HG03280 (cell line): Measurements from ENCODE around the gene GAL3ST3.
"Not testable (repeated sequence)": the region's sequence is repeated elsewhere in the genome, so short reads cannot be mapped to it uniquely, and the experiment has no call there.

ENCODE experiments used
- ATAC-seq: cut with Tn5 transposase; IDR thresholded peaks from one replicate; pipeline ENCODE4 v1.9.1; 2021; ENCODE audit warnings: mild to moderate bottlenecking, moderate library complexity; ENCODE audit not compliant: unreplicated experiment

The GAL3ST3 gene

GRCh38 chr11:66014804-66015453, 34.0 kb downstream of the GAL3ST3 start:
- no peak for ATAC-seq

GRCh38 chr11:66013762-66014100, 35.2 kb downstream of the GAL3ST3 start:
- ATAC-seq = no peak

- no peak for ATAC-seq
These were observed 35.8 kb downstream of the GAL3ST3 start for GRCh38 chr11:66012946-66013761.

GRCh38 chr11:66012371-66012945, 36.5 kb downstream of the GAL3ST3 start:
- ATAC-seq = no peak

- no peak for ATAC-seq
These were observed 37.1 kb downstream of the GAL3ST3 start, which contains the start of gene CST6 for GRCh38 chr11:66011785-66012303. Gene CST6 (plus strand): TSS chr11:66012008. CDS start chr11:66012045, 37 bp downstream.

- ATAC-seq = no peak
These were observed 37.6 kb downstream of the GAL3ST3 start for GRCh38 chr11:66011239-66011784.

- ATAC-seq = not testable (repeated sequence)
These were observed 38.9 kb downstream of the GAL3ST3 start for GRCh38 chr11:66010036-66010435.

GRCh38 chr11:66008468-66009101, 40.4 kb downstream of the GAL3ST3 start:
- no peak for ATAC-seq

GRCh38 chr11:66008095-66008467, 40.9 kb downstream of the GAL3ST3 start:
- no peak for ATAC-seq

GRCh38 chr11:66007201-66007634, 41.7 kb downstream of the GAL3ST3 start:
- ATAC-seq = no peak

- ATAC-seq = no peak
These were observed 42.1 kb downstream of the GAL3ST3 start for GRCh38 chr11:66006891-66007176.

GRCh38 chr11:66006134-66006890, 42.6 kb downstream of the GAL3ST3 start:
- ATAC-seq = no peak

GRCh38 chr11:66004186-66004585, 44.8 kb downstream of the GAL3ST3 start:
- no peak for ATAC-seq

- no peak for ATAC-seq
These were observed 45.7 kb downstream of the GAL3ST3 start for GRCh38 chr11:66003291-66003690.

GRCh38 chr11:66002648-66003225, 46.2 kb downstream of the GAL3ST3 start:
- peak; percentile 55 for ATAC-seq

- peak; percentile 82 for ATAC-seq
These were observed 46.9 kb downstream of the GAL3ST3 start, which contains the start of the genes BANF1 and EIF1AD for GRCh38 chr11:66001942-66002647. Gene BANF1 (plus strand): TSS chr11:66002503. CDS start chr11:66003251, 748 bp downstream. Gene EIF1AD (minus strand): TSS chr11:66002157. CDS start chr11:66000389, 1,768 bp downstream.

GRCh38 chr11:65997286-65997685, 51.7 kb downstream of the GAL3ST3 start:
- no peak for ATAC-seq

- no peak for ATAC-seq
These were observed 56.9 kb downstream of the GAL3ST3 start for GRCh38 chr11:65992056-65992455.
